ENCODE data around the gene SEMA6B. TPM values are rescaled to one million over a fixed set of nuclear protein-coding genes. Genes with fewer than 3 reads are reported as not detected.
"Not testable (repeated sequence)": the region's sequence is repeated elsewhere in the genome, so short reads cannot be mapped to it uniquely, and the experiment has no call there.

The SEMA6B gene
- total RNA-seq, 2 donors from 2014 or later = 2.6 to 2.8 TPM

DNA sequence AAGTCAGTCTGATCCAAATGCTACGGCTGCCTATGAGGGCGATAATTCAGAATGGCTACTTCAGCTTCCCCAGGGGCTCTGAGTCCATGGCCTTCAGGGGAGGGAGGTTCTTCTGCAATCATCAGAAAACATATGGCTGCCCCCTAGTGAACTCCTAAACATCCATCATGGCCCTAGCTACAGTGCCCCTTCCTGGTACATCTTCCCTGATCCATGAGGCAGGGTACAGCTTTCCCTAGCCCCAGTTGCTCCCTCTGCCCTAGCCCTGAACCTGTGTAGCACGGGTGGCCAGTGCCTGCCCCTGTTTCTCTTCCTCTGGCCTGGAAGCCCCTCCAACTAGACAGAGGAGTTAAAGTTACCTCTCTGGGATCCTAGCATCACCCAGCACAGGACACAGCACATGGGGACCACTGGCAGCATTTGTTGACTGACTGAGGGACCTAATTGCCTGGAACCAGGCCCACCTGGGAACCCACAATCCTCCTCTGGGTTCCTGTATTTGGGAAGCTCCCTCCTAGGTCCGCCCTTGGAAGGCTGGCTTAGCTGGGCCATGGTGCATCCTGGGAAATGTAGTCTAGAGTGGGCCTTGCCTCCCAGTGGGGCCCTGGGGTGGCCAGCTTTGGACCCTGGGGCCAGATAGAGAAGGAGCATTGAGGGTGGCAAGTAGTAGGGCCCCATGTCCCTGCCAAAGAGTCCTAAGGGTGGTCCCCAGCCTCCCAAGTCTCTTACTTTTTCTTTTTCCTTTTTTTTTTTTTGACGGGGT lies 17.7 kb upstream of the SEMA6B start:
- no peak for ATAC-seq
- no peak for DNase-seq
- intact Hi-C loops (cut with DNase I, micrococcal nuclease) = loop anchor here (10.0 kb wide), 1 partner anchor 58 kb away; the partner anchor contains the start of gene TNFAIP8L1 (in 2 of the 2)

- ATAC-seq (peak; percentile 48), DNase-seq (peak in 1 of 2 donors; percentile 68)
- intact Hi-C loops (cut with DNase I, micrococcal nuclease) = loop anchor here (10.0 kb wide), 1 partner anchor 59 kb away; the partner anchor contains the start of gene TNFAIP8L1 (in 2 of the 2)
Measured at GRCh38 chr19:4576016-4576933, 16.8 kb upstream of the SEMA6B start.

GRCh38 chr19:4575267-4576015 lies 16.0 kb upstream of the SEMA6B start:
- no peak for ATAC-seq
- DNase-seq = no peak
- intact Hi-C loops (cut with DNase I, micrococcal nuclease) = loop anchor here (10.0 kb wide), 1 partner anchor 59 kb away; the partner anchor contains the start of gene TNFAIP8L1 (in 2 of the 2)

DNA sequence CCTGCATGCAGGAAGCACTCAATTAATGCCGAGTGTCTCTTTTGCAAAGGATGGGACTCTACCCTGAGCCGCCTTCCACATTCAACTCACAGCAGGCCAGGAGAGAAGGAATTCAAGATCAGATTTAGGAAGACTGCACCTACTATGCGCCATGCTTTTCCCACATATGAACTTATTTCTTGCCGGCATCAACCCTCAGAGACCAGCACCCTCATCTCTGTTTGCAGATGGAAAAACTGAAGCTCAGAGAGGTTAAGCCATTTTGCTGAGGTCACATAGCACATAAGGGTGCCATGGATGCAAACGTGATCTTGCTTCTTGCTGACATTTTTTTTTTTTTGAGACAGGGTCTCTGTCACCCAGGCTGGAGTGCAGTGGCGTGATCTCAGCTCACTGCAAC lies 14.2 kb upstream of the SEMA6B start:
- DNase-seq (no peak), ATAC-seq (no peak)
- intact Hi-C loops (cut with DNase I, micrococcal nuclease) = loop anchor here (10.0 kb wide), 1 partner anchor 61 kb away; the partner anchor contains the start of gene TNFAIP8L1 (in 2 of the 2)

DNA sequence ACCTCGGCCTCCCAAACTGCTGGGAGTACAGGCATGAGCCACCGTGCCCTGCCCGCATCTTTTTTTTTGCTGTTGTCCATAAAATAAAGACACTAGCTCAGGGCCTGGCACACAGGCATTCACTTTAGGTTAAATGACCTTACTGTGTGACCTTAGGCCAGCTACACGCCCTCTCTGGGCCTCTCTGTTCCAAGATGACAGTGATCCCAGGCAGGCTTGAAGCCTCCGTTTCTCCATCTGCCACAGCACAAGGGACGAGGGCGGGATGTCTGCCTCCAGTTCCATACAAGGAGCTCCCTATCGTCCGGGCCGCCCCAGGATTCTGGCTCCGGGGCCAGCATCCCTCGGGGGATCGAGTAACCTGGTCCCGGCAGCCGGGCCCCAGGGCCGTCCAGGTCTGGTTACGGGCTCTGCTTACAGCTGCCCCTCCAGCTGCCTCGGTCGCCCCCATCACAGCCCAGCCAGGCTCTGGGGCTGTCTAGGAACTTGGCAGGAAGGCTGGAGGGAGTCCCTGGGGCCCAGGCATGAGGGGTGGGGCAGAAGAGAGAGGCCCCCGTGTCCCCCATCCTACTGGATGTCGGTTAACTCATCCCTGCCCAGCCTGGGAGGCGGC lies 11.9 kb upstream of the SEMA6B start:
- intact Hi-C loops (cut with DNase I, micrococcal nuclease) = loop anchor here (10.0 kb wide), 1 partner anchor 63 kb away; the partner anchor contains the start of gene TNFAIP8L1 (in 2 of the 2)
- ATAC-seq (no peak), DNase-seq (no peak)

DNA sequence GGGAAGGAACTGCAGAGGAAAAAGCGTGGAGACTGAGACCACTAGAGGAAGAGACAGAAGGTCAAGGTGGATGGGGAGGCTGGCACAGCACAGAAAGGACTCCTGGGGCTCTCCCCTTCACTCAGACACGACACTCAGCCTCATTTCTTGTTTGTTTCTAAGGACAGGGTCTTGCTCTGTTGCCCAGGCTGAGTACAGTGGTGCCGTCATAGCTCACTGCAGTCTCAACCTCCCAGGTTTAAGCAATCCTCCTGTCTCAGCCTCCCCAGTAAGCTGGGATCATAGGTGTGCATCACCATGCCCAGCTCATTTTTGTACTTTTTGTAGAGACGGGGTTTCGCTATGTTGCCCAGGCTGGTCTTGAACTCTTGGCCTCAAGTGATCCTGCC lies 11.4 kb upstream of the SEMA6B start:
- intact Hi-C loops (cut with DNase I, micrococcal nuclease) = loop anchor here (10.0 kb wide), 1 partner anchor 64 kb away; the partner anchor contains the start of gene TNFAIP8L1 (in 2 of the 2)
- DNase-seq = no peak
- ATAC-seq = no peak

GRCh38 chr19:4570402-4570801 lies 10.9 kb upstream of the SEMA6B start:
- DNase-seq (no peak), ATAC-seq (no peak)
- intact Hi-C loops (cut with DNase I, micrococcal nuclease) = loop anchor here (10.0 kb wide), 1 partner anchor 64 kb away; the partner anchor contains the start of gene TNFAIP8L1 (in 2 of the 2)

DNA sequence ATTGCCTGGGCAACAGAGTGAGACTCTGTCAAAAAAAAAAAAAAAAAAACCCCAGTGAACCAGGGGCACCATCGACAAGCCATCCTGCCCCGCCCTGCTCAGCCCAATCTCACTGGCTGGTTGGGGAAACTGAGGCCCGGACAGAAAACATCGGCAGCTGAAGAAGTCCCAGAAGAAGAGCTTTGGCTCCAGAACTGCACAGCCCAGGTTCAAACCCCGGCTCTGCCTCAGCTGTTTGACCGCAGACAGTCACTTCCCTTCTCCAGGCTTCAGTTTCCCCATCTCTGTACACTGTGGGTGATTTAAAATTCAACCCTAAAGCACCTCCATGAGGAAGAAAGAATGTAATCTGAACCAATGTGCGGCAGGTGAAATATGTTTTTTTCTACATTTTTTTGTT lies 9.4 kb upstream of the SEMA6B start:
- intact Hi-C loops (cut with DNase I, micrococcal nuclease) = no loop called here
- no peak for ATAC-seq

GRCh38 chr19:4567584-4568071 lies 8.1 kb upstream of the SEMA6B start:
- ATAC-seq (peak; percentile 67), DNase-seq (peak; percentile 45 to 62)
- intact Hi-C loops (cut with DNase I, micrococcal nuclease) = no loop called here

More for the DNA sequence above, 9.4 kb upstream of the SEMA6B start:
- DNase-seq = no peak

DNA sequence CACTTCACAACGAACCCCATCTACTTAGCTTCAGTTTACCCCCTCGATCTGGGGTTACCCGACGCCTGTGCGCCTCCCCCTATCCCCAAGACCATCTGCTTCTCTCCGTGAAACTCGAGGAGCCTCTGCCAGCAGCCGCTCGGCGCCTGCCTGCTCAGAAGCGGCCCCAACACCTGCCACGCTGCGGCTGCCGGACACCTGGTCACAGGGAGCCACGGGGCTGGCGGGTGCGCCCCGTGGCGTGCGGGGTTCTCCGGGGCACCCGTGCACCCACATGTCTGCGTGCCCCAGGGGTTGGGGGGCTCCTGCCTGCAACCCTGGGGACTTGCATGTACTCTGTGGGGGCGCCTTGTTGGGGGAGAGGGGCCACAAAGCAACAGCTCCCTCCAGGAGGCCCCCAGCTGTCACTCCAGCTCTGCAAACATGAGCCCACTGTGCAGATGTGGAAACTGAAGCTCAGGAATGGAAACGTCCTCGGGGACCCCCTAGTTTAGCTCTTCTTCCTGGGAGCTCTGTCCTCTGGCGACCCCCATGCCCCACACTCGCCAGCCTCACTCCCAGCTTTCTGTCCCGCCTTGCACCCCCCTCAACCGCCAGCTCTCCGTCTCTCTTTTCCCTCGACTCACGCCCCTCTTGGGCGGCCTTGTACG lies 7.0 kb upstream of the SEMA6B start:
- DNase-seq = no peak
- no peak for ATAC-seq
- intact Hi-C loops (cut with DNase I, micrococcal nuclease) = no loop called here

GRCh38 chr19:4563562-4563961 lies 4.1 kb upstream of the SEMA6B start:
- intact Hi-C loops (cut with DNase I, micrococcal nuclease); ATAC-seq; DNase-seq: not testable (repeated sequence)

GRCh38 chr19:4562085-4562484 lies 2.6 kb upstream of the SEMA6B start:
- ATAC-seq; intact Hi-C loops (cut with DNase I, micrococcal nuclease); DNase-seq: not testable (repeated sequence)

GRCh38 chr19:4557971-4558941 lies 1.2 kb downstream of the SEMA6B start:
- intact Hi-C loops (cut with DNase I, micrococcal nuclease) = no loop called here
- peak in 1 of 2 donors; percentile 36 for DNase-seq
- no peak for ATAC-seq

- intact Hi-C loops (cut with DNase I, micrococcal nuclease) = no loop called here
- ATAC-seq = peak; percentile 21
Measured at GRCh38 chr19:4557144-4557970, 2.1 kb downstream of the SEMA6B start.

DNA sequence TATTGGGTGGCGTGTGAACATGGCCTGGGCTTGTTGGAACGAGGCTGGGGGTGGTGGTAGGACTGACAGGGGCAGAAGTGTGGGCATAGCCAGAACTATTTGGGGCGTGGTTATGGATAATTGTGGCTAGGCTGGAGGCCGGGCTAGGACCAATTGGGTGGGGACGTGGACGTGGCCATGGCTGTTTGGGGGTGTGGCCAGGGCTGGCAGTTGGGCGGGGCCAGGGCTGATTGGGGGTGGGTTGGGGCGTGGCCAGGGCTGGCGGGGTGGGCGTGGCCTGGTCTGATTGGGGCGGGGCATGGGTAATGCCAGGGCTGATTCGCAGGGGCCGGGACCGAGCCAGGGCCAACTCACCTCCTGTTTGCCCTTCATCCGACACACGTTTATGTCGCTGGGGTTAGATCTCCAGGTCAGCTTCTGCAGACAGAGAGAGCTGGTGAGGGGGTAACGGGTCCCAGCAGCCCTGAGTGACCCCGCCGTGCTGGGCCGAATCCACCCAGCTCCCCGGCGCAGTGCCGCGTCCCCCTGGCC lies 2.8 kb downstream of the SEMA6B start:
- intact Hi-C loops (cut with DNase I, micrococcal nuclease) = no loop called here
- ATAC-seq = peak; percentile 73
- DNase-seq = peak; percentile 39 to 54

More at GRCh38 chr19:4557144-4557970, 2.1 kb downstream of the SEMA6B start:
- no peak for DNase-seq
